Measurements from ENCODE around the gene RITA1.

DNA sequence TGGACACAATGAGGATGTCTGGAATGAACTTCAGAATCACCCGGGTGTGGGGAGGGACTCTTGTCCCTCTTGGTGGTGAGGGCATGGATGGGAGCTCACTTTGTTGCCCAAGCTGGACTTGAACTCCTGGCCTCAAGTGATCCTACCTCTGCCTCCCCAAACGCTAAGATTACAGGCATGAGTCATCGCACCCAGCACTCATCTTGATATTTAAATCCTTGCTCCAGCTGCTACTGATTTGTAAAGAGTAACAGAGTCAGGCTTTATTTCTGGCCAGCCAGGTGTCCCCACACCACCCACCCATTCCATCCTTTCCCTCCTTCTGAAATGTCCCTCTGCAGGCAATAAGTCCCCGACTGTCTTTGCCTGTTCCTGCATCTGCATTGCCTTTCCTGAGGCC lies 5.2 kb upstream of the RITA1 start:
- TF ChIP-seq POLR2A (IDR thresholded peaks at IDR 0.05; ENCODE audit: low read length) = no peak
- TF ChIP-seq GATA1 (IDR thresholded peaks at IDR 0.05; ENCODE audit: low read depth, low read length) = no peak

All from erythroblast (primary cell).